ENCODE data around the gene DTNA. TPM values are rescaled to one million over a fixed set of nuclear protein-coding genes. Genes with fewer than 3 reads are reported as not detected.
"Not testable (repeated sequence)": the region's sequence is repeated elsewhere in the genome, so short reads cannot be mapped to it uniquely, and the experiment has no call there.

DTNA gene
- total RNA-seq, 2 experiments from 2014 or later = not detected

DNA sequence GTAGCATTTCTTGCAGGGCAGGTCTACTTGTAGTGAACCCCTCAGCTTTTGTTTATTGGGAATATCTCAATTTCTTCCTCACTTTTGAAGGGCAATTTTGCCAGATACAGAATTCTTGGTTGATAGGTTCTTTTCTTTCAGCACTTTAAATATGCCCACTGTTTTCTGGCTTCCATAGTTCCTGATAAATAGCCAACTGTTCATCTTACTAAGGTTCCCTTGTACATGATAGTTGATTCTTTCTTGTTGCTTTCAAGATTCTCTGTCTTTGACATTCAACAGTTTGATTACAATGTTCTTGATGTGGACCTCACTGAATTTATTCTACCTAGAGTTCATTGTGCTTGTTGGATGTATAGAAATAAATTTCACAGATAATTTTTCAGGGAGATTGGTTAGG lies 183.1 kb downstream of the DTNA start:
- Histone ChIP-seq H3K27me3 (ENCODE audit: control insufficient read depth in 1 of 2, insufficient read depth in 2 of 2, low read length in 2 of 2) (peaks cover 0 to 4% of the 10 kb centered on the region in 2 experiments), H3K27ac (ENCODE audit: low read depth in 1 of 2, low read length in 2 of 2) (no peak overlapping the region), H3K4me1 (ENCODE audit: insufficient read depth, low read length) (no peaks in the 10 kb centered on the region), H3K9me3 (ENCODE audit: control insufficient read depth in 1 of 2, insufficient read depth in 1 of 2, low read length in 2 of 2) (peaks cover 0 to 7% of the 10 kb centered on the region in 2 experiments), H3K36me3 (ENCODE audit: insufficient read depth, low read length) (no peaks in the 10 kb centered on the region), H3K4me3 (ENCODE audit: low read length) (no peak overlapping the region)
- no peaks in the 10 kb centered on the region for H3K36me3 Mint-ChIP-seq (ENCODE audit: low read depth)
- intact Hi-C loops (cut with DNase I, micrococcal nuclease) = no loop called here
- peaks cover 19% of the 10 kb centered on the region for H3K27me3 Mint-ChIP-seq
- ChIA-PET CTCF (interaction anchor here (0.6 kb wide), 1 partner anchor 25 kb away, joined by 5 read pairs; no protein-coding TSS in a partner anchor), POLR2A (no interaction called here)
- no peaks in the 10 kb centered on the region for H3K9me3 Mint-ChIP-seq
- no peak for DNase-seq
- H3K27ac Mint-ChIP-seq = no peak overlapping the region
- TF ChIP-seq, protein P1, sequence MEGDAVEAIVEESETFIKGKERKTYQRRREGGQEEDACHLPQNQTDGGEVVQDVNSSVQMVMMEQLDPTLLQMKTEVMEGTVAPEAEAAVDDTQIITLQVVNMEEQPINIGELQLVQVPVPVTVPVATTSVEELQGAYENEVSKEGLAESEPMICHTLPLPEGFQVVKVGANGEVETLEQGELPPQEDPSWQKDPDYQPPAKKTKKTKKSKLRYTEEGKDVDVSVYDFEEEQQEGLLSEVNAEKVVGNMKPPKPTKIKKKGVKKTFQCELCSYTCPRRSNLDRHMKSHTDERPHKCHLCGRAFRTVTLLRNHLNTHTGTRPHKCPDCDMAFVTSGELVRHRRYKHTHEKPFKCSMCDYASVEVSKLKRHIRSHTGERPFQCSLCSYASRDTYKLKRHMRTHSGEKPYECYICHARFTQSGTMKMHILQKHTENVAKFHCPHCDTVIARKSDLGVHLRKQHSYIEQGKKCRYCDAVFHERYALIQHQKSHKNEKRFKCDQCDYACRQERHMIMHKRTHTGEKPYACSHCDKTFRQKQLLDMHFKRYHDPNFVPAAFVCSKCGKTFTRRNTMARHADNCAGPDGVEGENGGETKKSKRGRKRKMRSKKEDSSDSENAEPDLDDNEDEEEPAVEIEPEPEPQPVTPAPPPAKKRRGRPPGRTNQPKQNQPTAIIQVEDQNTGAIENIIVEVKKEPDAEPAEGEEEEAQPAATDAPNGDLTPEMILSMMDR (IDR thresholded peaks at IDR 0.05) = no peak
- no peak for ATAC-seq (ENCODE audit: poor library complexity)
- no peaks in the 10 kb centered on the region for H3K4me1 Mint-ChIP-seq (ENCODE audit: low read depth)
- H3K4me3 Mint-ChIP-seq = no peak overlapping the region

DNA sequence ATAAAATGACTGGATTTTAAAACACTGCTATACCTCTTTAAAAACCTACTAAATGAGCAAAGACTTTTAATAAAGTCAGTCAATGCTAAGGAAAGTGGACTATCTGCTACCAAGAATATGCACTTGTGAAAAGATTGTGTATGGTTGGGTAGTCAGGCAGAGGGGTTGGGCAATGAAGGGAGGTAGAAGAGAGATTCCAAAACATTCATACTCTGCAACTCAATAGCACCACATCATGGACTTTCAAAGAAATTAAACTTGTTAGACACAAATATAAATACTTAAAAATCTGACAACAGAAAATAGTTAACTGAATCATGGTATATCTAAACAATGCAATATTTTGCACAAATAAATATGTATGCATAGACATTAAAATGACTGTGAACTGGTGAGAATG lies 191.2 kb downstream of the DTNA start:
- ChIA-PET POLR2A (no interaction called here), CTCF (no interaction called here)
- H3K27me3 Mint-ChIP-seq = no peaks in the 10 kb centered on the region
- H3K36me3 ChIP-seq (ENCODE audit: insufficient read depth, low read length) = no peaks in the 10 kb centered on the region
- TF ChIP-seq, protein P1 (IDR thresholded peaks at IDR 0.05) = no peak
- no peaks in the 10 kb centered on the region for H3K27me3 ChIP-seq (ENCODE audit: control insufficient read depth in 1 of 2, insufficient read depth in 2 of 2, low read length in 2 of 2)
- no peak overlapping the region for H3K4me3 Mint-ChIP-seq
- H3K9me3 ChIP-seq (ENCODE audit: control insufficient read depth in 1 of 2, insufficient read depth in 1 of 2, low read length in 2 of 2) = peaks cover 0 to 7% of the 10 kb centered on the region in 2 experiments
- no peak for DNase-seq
- no peak overlapping the region for H3K27ac Mint-ChIP-seq
- no peak overlapping the region for H3K27ac ChIP-seq (ENCODE audit: low read depth in 1 of 2, low read length in 2 of 2)
- H3K4me1 Mint-ChIP-seq (ENCODE audit: low read depth) = no peaks in the 10 kb centered on the region
- H3K4me3 ChIP-seq (ENCODE audit: low read length) = no peak overlapping the region
- H3K36me3 Mint-ChIP-seq (ENCODE audit: low read depth) = no peaks in the 10 kb centered on the region
- H3K9me3 Mint-ChIP-seq = no peaks in the 10 kb centered on the region
- no peak for ATAC-seq (ENCODE audit: poor library complexity)
- intact Hi-C loops (cut with DNase I, micrococcal nuclease) = no loop called here
- no peaks in the 10 kb centered on the region for H3K4me1 ChIP-seq (ENCODE audit: insufficient read depth, low read length)

DNA sequence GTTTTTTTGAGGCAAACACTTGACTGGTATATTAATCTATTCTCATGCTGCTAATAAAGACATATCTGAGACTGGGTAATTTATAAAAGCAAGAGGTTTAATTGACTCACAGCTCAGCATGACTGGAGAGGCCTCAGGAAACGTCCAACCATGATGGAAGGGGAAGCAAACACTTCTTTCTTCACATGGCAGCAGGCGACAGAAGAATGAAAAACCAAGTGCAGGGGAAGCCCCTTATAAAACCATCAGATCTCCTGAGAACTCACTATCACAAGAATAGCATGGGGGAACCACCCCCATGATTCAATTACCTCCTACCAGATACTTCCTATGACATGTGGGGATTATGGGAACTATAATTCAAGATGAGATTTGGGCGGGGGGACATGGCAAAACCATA lies 194.9 kb downstream of the DTNA start:
- Histone ChIP-seq H3K27me3 (ENCODE audit: control insufficient read depth in 1 of 2, insufficient read depth in 2 of 2, low read length in 2 of 2) (peaks cover 0 to 3% of the 10 kb centered on the region in 2 experiments), H3K4me3 (ENCODE audit: low read length) (no peak overlapping the region), H3K9me3 (ENCODE audit: control insufficient read depth in 1 of 2, insufficient read depth in 1 of 2, low read length in 2 of 2) (peaks cover 0 to 7% of the 10 kb centered on the region in 2 experiments), H3K4me1 (ENCODE audit: insufficient read depth, low read length) (no peaks in the 10 kb centered on the region), H3K36me3 (ENCODE audit: insufficient read depth, low read length) (no peaks in the 10 kb centered on the region), H3K27ac (ENCODE audit: low read depth in 1 of 2, low read length in 2 of 2) (no peak overlapping the region)
- Mint-ChIP-seq H3K4me3 (no peak overlapping the region), H3K27ac (no peak overlapping the region), H3K4me1 (ENCODE audit: low read depth) (no peaks in the 10 kb centered on the region), H3K27me3 (no peaks in the 10 kb centered on the region), H3K36me3 (ENCODE audit: low read depth) (no peaks in the 10 kb centered on the region), H3K9me3 (no peaks in the 10 kb centered on the region)
- intact Hi-C loops (cut with DNase I, micrococcal nuclease) = no loop called here
- ChIA-PET POLR2A (no interaction called here), CTCF (no interaction called here)
- TF ChIP-seq, protein P1 (IDR thresholded peaks at IDR 0.05) = no peak
- DNase-seq (no peak), ATAC-seq (ENCODE audit: poor library complexity) (no peak)

DNA sequence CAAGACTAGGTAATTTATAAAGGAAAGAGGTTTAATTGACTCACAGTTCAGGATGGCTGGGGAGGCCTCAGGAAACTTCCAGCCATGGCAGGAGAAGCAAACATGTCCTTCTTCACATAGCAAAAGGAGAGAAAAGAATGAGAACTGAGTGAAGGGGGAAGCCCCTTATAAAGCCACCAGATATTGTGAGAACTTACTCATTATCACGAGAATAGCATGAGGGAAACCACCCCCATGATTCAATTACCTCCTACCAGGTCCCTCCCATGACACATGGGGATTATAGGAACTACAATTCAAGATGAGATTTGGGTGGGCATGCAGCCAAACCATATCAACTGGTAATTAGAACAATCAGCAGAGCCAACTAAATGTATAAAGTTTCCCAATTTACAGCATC lies 196.9 kb downstream of the DTNA start:
- H3K27me3 ChIP-seq (ENCODE audit: control insufficient read depth in 1 of 2, insufficient read depth in 2 of 2, low read length in 2 of 2); H3K27ac Mint-ChIP-seq; CTCF ChIA-PET; DNase-seq; H3K27me3 Mint-ChIP-seq; intact Hi-C loops (cut with DNase I, micrococcal nuclease); H3K9me3 ChIP-seq (ENCODE audit: control insufficient read depth in 1 of 2, insufficient read depth in 1 of 2, low read length in 2 of 2); H3K27ac ChIP-seq (ENCODE audit: low read depth in 1 of 2, low read length in 2 of 2); H3K9me3 Mint-ChIP-seq; H3K4me3 ChIP-seq (ENCODE audit: low read length); H3K36me3 Mint-ChIP-seq (ENCODE audit: low read depth); POLR2A ChIA-PET; H3K36me3 ChIP-seq (ENCODE audit: insufficient read depth, low read length); H3K4me1 Mint-ChIP-seq (ENCODE audit: low read depth); H3K4me1 ChIP-seq (ENCODE audit: insufficient read depth, low read length); ATAC-seq (ENCODE audit: poor library complexity); H3K4me3 Mint-ChIP-seq: not testable (repeated sequence)

Data from CD4-positive, alpha-beta T cell (primary cell).